Left lung (tissue), 10 donors: Measurements from ENCODE around the gene MED13. TPM values are rescaled to one million over a fixed set of nuclear protein-coding genes. Genes with fewer than 3 reads are reported as not detected.

ENCODE experiments used
- ATAC-seq: fragments of 200-7000 bp; cut with Tn5 transposase; one replicate; pipeline ENCODE4 v1.9.1; 2020; ENCODE audit warnings: moderate library complexity
- DNase-seq, 4 donors: peaks; one replicate each; pipeline ENCODE4 v3.0.0-alpha.2; 2013 to 2020
- H3K27ac ChIP-seq, 2 donors: fragments of 200-600 bp; sonication (generic) in 1 of 2; one replicate each; pipeline versions ENCODE4 v1.5.0 to v1.8.0; 2020 to 2021
- H3K27me3 ChIP-seq, 2 donors: fragments of 200-600 bp; sonication (generic) in 1 of 2; one replicate each; pipeline versions ENCODE4 v1.5.0 to v1.8.0; 2020 to 2021
- H3K36me3 ChIP-seq, 2 donors: fragments of 200-600 bp; sonication (generic) in 1 of 2; one replicate each; pipeline versions ENCODE4 v1.5.0 to v1.8.0; 2020 to 2021
- H3K4me1 ChIP-seq, 2 donors: fragments of 200-600 bp; one replicate each; pipeline ENCODE4 v1.8.0; 2021
- H3K4me3 ChIP-seq, 2 donors: fragments of 200-600 bp; sonication (generic) in 1 of 2; one replicate each; pipeline versions ENCODE4 v1.5.0 to v1.8.0; 2020 to 2021; ENCODE audit warnings: mild to moderate bottlenecking in 1 of 2
- H3K9me3 ChIP-seq, 2 donors: fragments of 200-600 bp; sonication (generic) in 1 of 2; one replicate each; pipeline versions ENCODE4 v1.5.0 to v1.8.0; 2020 to 2021
- intact Hi-C, 2 donors: fragments of 100-400 bp; cut with DNase I; formaldehyde crosslinking; loops; one replicate each; pipeline versions ENCODE4 v1.11.2 to v1.14.2; 2022
- polyA plus RNA-seq, 6 donors: library from polyadenylated mRNA; unstranded; fragments of 120-200 nt; gene quantifications; one replicate each; pipeline ENCODE4 v1.2.1, GENCODE V29; 2013; ENCODE audit not compliant: insufficient read length in 6 of 6
- total RNA-seq, 2 donors: library from RNA; stranded (reverse); fragmentation: NEBNext Ultra II Directional; extraction: Animal tissue kit (Norgen Biotek cat#: 25700); gene quantifications; one replicate each; pipeline ENCODE4 v1.2.1, GENCODE V29; 2021
- TF ChIP-seq, protein P1 (sequence below), 2 donors: fragments of 200-600 bp; sonication (generic) in 1 of 2; IDR thresholded peaks; one replicate each; pipeline versions ENCODE4 v1.5.0 to v1.8.0; 2021; ENCODE audit warnings: antibody characterized with exemption in 2 of 2
- donor health status: DM: no; HTN: yes; CAD: no.
- donor health status: DM: no; HTN: no; CAD: no.

The MED13 gene
- total and polyA plus RNA-seq, 8 donors, result 51.1 to 65.1 (median 53.5) TPM

DNA sequence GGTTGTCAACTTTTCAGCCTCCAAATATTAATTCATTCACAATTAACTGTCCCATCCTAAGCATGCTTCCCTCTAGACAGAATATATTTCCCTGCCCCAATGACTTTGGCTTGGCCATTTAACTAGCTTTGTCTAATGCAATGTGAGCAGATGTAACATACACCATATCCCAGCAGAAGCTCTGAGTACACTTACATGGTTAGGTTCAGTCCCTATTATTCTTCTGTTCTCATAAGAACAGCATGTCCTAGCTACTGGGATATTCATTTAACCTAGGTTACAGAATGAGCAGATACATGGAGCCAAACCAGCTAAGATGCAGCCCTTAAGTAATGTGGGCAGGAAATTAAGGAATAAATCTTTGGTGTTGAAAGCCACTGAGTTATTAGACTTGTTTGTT, 31.8 kb downstream of the MED13 start:
- TF ChIP-seq, protein P1, sequence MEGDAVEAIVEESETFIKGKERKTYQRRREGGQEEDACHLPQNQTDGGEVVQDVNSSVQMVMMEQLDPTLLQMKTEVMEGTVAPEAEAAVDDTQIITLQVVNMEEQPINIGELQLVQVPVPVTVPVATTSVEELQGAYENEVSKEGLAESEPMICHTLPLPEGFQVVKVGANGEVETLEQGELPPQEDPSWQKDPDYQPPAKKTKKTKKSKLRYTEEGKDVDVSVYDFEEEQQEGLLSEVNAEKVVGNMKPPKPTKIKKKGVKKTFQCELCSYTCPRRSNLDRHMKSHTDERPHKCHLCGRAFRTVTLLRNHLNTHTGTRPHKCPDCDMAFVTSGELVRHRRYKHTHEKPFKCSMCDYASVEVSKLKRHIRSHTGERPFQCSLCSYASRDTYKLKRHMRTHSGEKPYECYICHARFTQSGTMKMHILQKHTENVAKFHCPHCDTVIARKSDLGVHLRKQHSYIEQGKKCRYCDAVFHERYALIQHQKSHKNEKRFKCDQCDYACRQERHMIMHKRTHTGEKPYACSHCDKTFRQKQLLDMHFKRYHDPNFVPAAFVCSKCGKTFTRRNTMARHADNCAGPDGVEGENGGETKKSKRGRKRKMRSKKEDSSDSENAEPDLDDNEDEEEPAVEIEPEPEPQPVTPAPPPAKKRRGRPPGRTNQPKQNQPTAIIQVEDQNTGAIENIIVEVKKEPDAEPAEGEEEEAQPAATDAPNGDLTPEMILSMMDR (IDR thresholded peaks at IDR 0.05), result no peak
- intact Hi-C loops, result no loop called here
- peaks cover 0 to 72% of the 10 kb centered on the region in 2 donors for H3K36me3 ChIP-seq

DNA sequence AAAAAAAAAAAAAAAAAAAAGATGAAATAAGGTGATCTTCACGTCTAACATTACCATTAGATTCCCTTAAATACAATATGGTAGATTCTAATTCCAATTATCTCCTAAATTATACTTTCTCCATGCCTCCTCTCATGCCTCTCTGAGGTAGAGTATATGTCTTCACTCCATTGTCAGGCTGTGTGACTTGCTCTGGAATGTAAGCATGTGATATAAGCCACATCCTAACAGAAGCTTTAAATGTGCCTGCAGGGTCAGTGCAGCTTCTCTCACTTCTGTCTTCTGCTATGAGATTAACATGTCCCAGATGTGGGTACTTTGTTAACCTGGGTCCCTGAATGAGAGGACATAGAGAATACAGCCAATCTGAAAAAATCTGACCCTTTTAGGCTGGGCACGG, 32.6 kb downstream of the MED13 start:
- no peaks in the 10 kb centered on the region for H3K9me3 ChIP-seq
- ATAC-seq, result no peak
- no peaks in the 10 kb centered on the region for H3K27me3 ChIP-seq
- TF ChIP-seq, protein P1 (IDR thresholded peaks at IDR 0.05), result no peak
- H3K4me3 ChIP-seq, result no peak overlapping the region
- peaks cover 0 to 80% of the 10 kb centered on the region in 2 donors for H3K36me3 ChIP-seq
- DNase-seq, result no peak
- no peak overlapping the region for H3K27ac ChIP-seq
- no peaks in the 10 kb centered on the region for H3K4me1 ChIP-seq
- intact Hi-C loops, result no loop called here

More for the DNA sequence above, 31.8 kb downstream of the MED13 start:
- no peak overlapping the region for H3K4me3 ChIP-seq
- H3K27me3 ChIP-seq, result no peaks in the 10 kb centered on the region
- ATAC-seq (no peak), DNase-seq (no peak)
- no peaks in the 10 kb centered on the region for H3K4me1 ChIP-seq
- no peak overlapping the region for H3K27ac ChIP-seq
- H3K9me3 ChIP-seq, result no peaks in the 10 kb centered on the region

DNA sequence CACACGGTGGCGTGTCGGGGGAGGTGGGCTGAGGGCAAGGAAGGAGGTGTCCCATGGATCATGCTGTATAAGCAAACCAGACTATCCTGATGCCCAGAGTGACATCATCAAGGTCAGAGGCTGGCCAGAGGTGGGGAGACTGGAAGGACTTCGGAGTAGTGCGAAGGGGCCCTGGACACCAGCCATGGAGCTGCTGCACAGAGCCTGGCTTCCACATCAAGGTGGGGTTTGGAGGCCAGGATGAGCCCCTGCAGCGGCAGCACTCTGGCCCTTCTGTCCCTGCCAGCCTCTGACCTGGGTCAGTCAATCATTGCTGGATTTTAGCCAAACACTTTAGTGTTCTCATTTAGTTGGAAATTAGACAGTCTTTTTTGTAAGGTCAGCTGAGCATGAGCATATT, 34.8 kb downstream of the MED13 start:
- H3K4me1 ChIP-seq, result no peaks in the 10 kb centered on the region
- ATAC-seq, result no peak
- no peak overlapping the region for H3K4me3 ChIP-seq
- no peaks in the 10 kb centered on the region for H3K9me3 ChIP-seq
- DNase-seq, result no peak
- intact Hi-C loops, result no loop called here
- H3K36me3 ChIP-seq, result peaks cover 0 to 96% of the 10 kb centered on the region in 2 donors
- H3K27ac ChIP-seq, result no peak overlapping the region
- TF ChIP-seq, protein P1 (IDR thresholded peaks at IDR 0.05), result no peak
- no peaks in the 10 kb centered on the region for H3K27me3 ChIP-seq

DNA sequence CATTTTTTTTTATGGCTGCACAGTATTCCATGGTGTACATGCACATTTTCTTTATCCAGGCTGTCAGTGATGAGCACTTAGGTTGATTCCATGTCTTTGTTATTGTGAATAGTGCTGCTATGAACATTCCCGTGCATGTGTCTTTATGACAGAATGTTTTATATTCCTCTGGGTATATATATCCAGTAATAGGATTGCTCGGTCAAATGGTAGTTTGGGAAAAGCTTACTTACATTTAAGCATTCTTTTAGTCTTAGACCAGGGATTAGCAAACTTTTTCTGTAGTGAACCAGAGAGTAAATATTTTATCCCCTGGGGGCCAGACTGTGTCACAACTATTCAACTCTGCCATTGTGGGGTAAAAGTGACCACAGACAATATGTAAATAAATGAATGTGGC, 40.2 kb downstream of the MED13 start:
- intact Hi-C loops, result no loop called here
- H3K9me3 ChIP-seq, result no peaks in the 10 kb centered on the region
- TF ChIP-seq, protein P1 (IDR thresholded peaks at IDR 0.05), result no peak
- no peak for DNase-seq
- peaks cover 4 to 90% of the 10 kb centered on the region in 2 donors for H3K36me3 ChIP-seq
- no peak for ATAC-seq
- H3K27ac ChIP-seq, result no peak overlapping the region
- H3K27me3 ChIP-seq, result no peaks in the 10 kb centered on the region
- H3K4me3 ChIP-seq, result no peak overlapping the region
- H3K4me1 ChIP-seq, result no peaks in the 10 kb centered on the region

DNA sequence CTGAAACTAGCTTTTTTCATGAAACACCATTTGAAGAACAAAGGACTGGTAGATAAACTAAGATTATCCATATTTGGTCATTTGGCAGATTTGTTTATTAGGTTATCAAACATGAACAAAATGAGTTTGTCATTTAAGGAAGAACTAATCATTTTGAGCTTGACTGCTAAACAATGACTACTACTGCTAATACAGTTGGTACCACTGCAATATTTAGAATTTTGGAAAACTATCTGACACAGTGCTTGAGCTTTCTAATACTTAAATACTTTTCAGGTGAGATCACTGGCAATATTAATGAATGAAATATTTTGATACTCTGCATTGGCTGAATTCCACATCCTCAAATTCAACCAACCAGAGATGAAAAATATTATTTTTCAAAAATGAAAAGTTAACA, 47.2 kb downstream of the MED13 start:
- TF ChIP-seq, protein P1 (IDR thresholded peaks at IDR 0.05), result no peak
- Histone ChIP-seq H3K36me3 (peaks cover 0 to 66% of the 10 kb centered on the region in 2 donors), H3K9me3 (no peaks in the 10 kb centered on the region), H3K27me3 (no peaks in the 10 kb centered on the region), H3K4me1 (no peaks in the 10 kb centered on the region), H3K4me3 (no peak overlapping the region), H3K27ac (no peak overlapping the region)
- intact Hi-C loops, result no loop called here
- DNase-seq, result no peak
- no peak for ATAC-seq
